HEK293 (cell line): Measurements from ENCODE around the gene AGRN.

Experiments used
- CTCF ChIA-PET: fragments of 350-600 bp; formaldehyde crosslinking; extraction: SDS; loops from one replicate; lab custom pipeline; 2021; ENCODE audit warnings: antibody characterized with exemption; lab: Yijun Ruan, JAX
- POLR2A ChIA-PET: fragments of 300-600 bp; formaldehyde crosslinking; extraction: SDS; loops from one replicate; lab custom pipeline; 2020; ENCODE audit warnings: antibody characterized with exemption, inconsistent platforms; lab: Yijun Ruan, JAX
- H3K27ac ChIP-seq: fragments of 200-500 bp; sonication (Bioruptor generic); 2 replicates; pipeline ENCODE4 v1.5.1; 2014; ENCODE audit warnings: low read depth, low read length, control low read depth, inconsistent platforms; ENCODE audit errors: extremely low read depth
- H3K36me3 ChIP-seq, 2 experiments: fragments of 200-500 bp in 1 of 2; sonication (Bioruptor generic) in 1 of 2; 1 replicate in 1 of 2; 2 replicates in 1 of 2; pipeline ENCODE4 v1.5.1; 2014 to 2017; ENCODE audit warnings: inconsistent platforms in 2 of 2, low read length in 2 of 2; ENCODE audit not compliant: control insufficient read depth in 2 of 2, insufficient read depth in 1 of 2
- H3K4me1 ChIP-seq: fragments of 200-500 bp; sonication (Bioruptor generic); 2 replicates; pipeline ENCODE4 v1.5.1; 2014; ENCODE audit warnings: mild to moderate bottlenecking, low read length, inconsistent platforms; ENCODE audit not compliant: control insufficient read depth, insufficient read depth
- H3K4me3 ChIP-seq: 2 replicates; pipeline ENCODE4 v1.5.1; 2011; ENCODE audit warnings: low read depth, mild to moderate bottlenecking, control low read depth, low read length, moderate library complexity
- H3K9me3 ChIP-seq: fragments of 200-500 bp; sonication (Bioruptor generic); 2 replicates; pipeline ENCODE4 v1.5.1; 2014; ENCODE audit warnings: low read depth, low read length, inconsistent platforms; ENCODE audit not compliant: control insufficient read depth, insufficient read depth
- GLI4 ChIP-seq: fragments of 450-650 bp; formaldehyde crosslinking; IDR thresholded peaks from 2 replicates; pipeline ENCODE4 v1.5.1; 2016; ENCODE audit warnings: missing biosample characterization, missing genetic modification characterization
- HIC1 ChIP-seq: fragments of 450-650 bp; formaldehyde crosslinking; IDR thresholded peaks from 2 replicates; pipeline ENCODE4 v1.5.1; 2016; ENCODE audit warnings: missing biosample characterization, missing genetic modification characterization
- HOXA7 ChIP-seq: sonication (generic); formaldehyde crosslinking; IDR thresholded peaks from 2 replicates; pipeline ENCODE4 v1.8.1; 2022; ENCODE audit warnings: missing genetic modification reagents, borderline replicate concordance
- KLF1 ChIP-seq: fragments of 450-650 bp; formaldehyde crosslinking; IDR thresholded peaks from 2 replicates; pipeline ENCODE4 v1.5.1; 2016; ENCODE audit warnings: missing biosample characterization, missing genetic modification characterization
- KLF17 ChIP-seq: fragments of 450-650 bp; formaldehyde crosslinking; IDR thresholded peaks from 2 replicates; pipeline ENCODE4 v1.5.1; 2016; ENCODE audit warnings: missing biosample characterization, missing genetic modification characterization
- KLF8 ChIP-seq: fragments of 450-650 bp; formaldehyde crosslinking; IDR thresholded peaks from 2 replicates; pipeline ENCODE4 v1.5.1; 2016; ENCODE audit warnings: missing biosample characterization, missing genetic modification characterization
- PBX3 ChIP-seq: sonication (generic); formaldehyde crosslinking; IDR thresholded peaks from 2 replicates; pipeline ENCODE4 v1.8.1; 2022; ENCODE audit warnings: mild to moderate bottlenecking, moderate library complexity, missing genetic modification reagents
- SALL2 ChIP-seq: fragments of 450-650 bp; formaldehyde crosslinking; IDR thresholded peaks from 2 replicates; pipeline ENCODE4 v1.5.0; 2017; ENCODE audit warnings: missing biosample characterization, mild to moderate bottlenecking, missing genetic modification characterization, borderline replicate concordance
- SP7 ChIP-seq: fragments of 450-650 bp; formaldehyde crosslinking; IDR thresholded peaks from 2 replicates; pipeline ENCODE4 v1.5.1; 2016; ENCODE audit warnings: missing biosample characterization, missing genetic modification characterization
- WT1 ChIP-seq: fragments of 450-650 bp; formaldehyde crosslinking; IDR thresholded peaks from 2 replicates; pipeline ENCODE4 v1.5.1; 2016; ENCODE audit warnings: missing biosample characterization, missing genetic modification characterization
- ZFP41 ChIP-seq: fragments of 450-650 bp; formaldehyde crosslinking; IDR thresholded peaks from 2 replicates; pipeline ENCODE4 v1.5.1; 2016; ENCODE audit warnings: missing biosample characterization, missing genetic modification characterization, borderline replicate concordance
- ZNF184 ChIP-seq: fragments of 450-650 bp; IDR thresholded peaks from 2 replicates; pipeline ENCODE4 v1.5.1; 2018; ENCODE audit warnings: missing biosample characterization, mild to moderate bottlenecking, missing genetic modification characterization
- ZNF19 ChIP-seq: fragments of 450-650 bp; formaldehyde crosslinking; IDR thresholded peaks from 2 replicates; pipeline ENCODE4; 2016; ENCODE audit warnings: missing biosample characterization, missing genetic modification characterization, low read depth
- ZNF335 ChIP-seq: fragments of 450-650 bp; formaldehyde crosslinking; conservative IDR thresholded peaks from 2 replicates; pipeline ENCODE4 v1.5.1; 2016; ENCODE audit warnings: missing biosample characterization, missing genetic modification characterization
- ZNF560 ChIP-seq: fragments of 450-650 bp; formaldehyde crosslinking; IDR thresholded peaks from 2 replicates; pipeline ENCODE4 v1.5.1; 2017; ENCODE audit warnings: missing biosample characterization, missing genetic modification characterization, borderline replicate concordance
- ZNF610 ChIP-seq: fragments of 450-650 bp; formaldehyde crosslinking; IDR thresholded peaks from 2 replicates; pipeline ENCODE4 v1.5.1; 2016; ENCODE audit warnings: missing biosample characterization, missing genetic modification characterization, borderline replicate concordance
- ZNF785 ChIP-seq: fragments of 450-650 bp; formaldehyde crosslinking; IDR thresholded peaks from 2 replicates; pipeline ENCODE4 v1.5.1; 2016; ENCODE audit warnings: missing biosample characterization, missing genetic modification characterization

The AGRN gene

GRCh38 chr1:1059494-1060280 lies 39.8 kb downstream of the AGRN start (continued):
- no peak; the same call in 1 of the 2 replicates for TF ChIP-seq ZNF184 (tag by site-specific recombination)
- TF ChIP-seq ZNF19 (tag by site-specific recombination), result no peak
- no peak for TF ChIP-seq HOXA7 (CRISPR knock-in tag)
- TF ChIP-seq SP7 (tag by site-specific recombination), result no peak
- no peak for TF ChIP-seq SALL2 (tag by site-specific recombination)
- TF ChIP-seq ZNF335, result peak; percentile 69
- TF ChIP-seq ZNF560, result no peak
- no peak for TF ChIP-seq ZNF610
- no peak for TF ChIP-seq ZFP41 (tag by site-specific recombination)
- peak; percentile 65; the same call in 1 of the 2 replicates for TF ChIP-seq KLF8 (tag by site-specific recombination)
- 0 out of 2 replicates have a peak, but pooled peaks have one; percentile 12 for TF ChIP-seq PBX3 (CRISPR knock-in tag)

- Histone ChIP-seq H3K4me1 (0 out of 2 replicates have a peak, but pooled peaks cover 5% of the 10 kb centered on the region), H3K9me3 (no peaks in the 10 kb centered on the region), H3K36me3 (peaks cover 0 to 4% of the 10 kb centered on the region in 2 experiments; a peak in 1 of 3 replicates), H3K27ac (no peak overlapping the region), H3K4me3 (no peak overlapping the region)
- ChIA-PET CTCF (interaction anchor here (0.5 to 3.6 kb wide), 5 partner anchors 12 to 156 kb away, joined by 3 to 10 read pairs (median 4); no protein-coding TSS in a partner anchor), POLR2A (no interaction called here)
- TF ChIP-seq GLI4 (tag by site-specific recombination) (no peak), HIC1 (tag by site-specific recombination) (0 out of 2 replicates have a peak, but pooled peaks have one; percentile 1)
These were observed 40.5 kb downstream of the AGRN start for GRCh38 chr1:1060281-1061000.

- Histone ChIP-seq H3K27ac (no peak overlapping the region), H3K4me3 (no peak overlapping the region), H3K36me3 (no peaks in the 10 kb centered on the region), H3K4me1 (0 out of 2 replicates have a peak, but pooled peaks cover 5% of the 10 kb centered on the region), H3K9me3 (no peaks in the 10 kb centered on the region)
- CTCF ChIA-PET, result interaction anchor here (0.6 to 3.6 kb wide), 5 partner anchors 32 to 189 kb away, joined by 3 to 13 read pairs (median 4); no protein-coding TSS in a partner anchor
- peak; percentile 19; the same call in 1 of the 2 replicates for TF ChIP-seq KLF1 (tag by site-specific recombination)
- peak; percentile 35; the same call in 1 of the 2 replicates for TF ChIP-seq WT1
- peak; percentile 16; the same call in 1 of the 2 replicates for TF ChIP-seq KLF17 (tag by site-specific recombination)
- TF ChIP-seq ZNF785 (tag by site-specific recombination), result no peak
- 0 out of 2 replicates have a peak, but pooled peaks have one; percentile 35 for TF ChIP-seq HIC1 (tag by site-specific recombination)
- TF ChIP-seq, all 188 proteins: peak for 4
- POLR2A ChIA-PET, result interaction anchor here (1.2 kb wide), 1 partner anchor 18 kb away, joined by 3 read pairs; no protein-coding TSS in a partner anchor
These were observed 41.9 kb downstream of the AGRN start for GRCh38 chr1:1061682-1062345.
